HepG2 (cell line): Measurements from ENCODE around the gene SHF. TPM values are rescaled to one million over a fixed set of nuclear protein-coding genes. Genes with fewer than 3 reads are reported as not detected.

Experiments used
- ATF2 ChIP-seq: sonication (generic); formaldehyde crosslinking; IDR thresholded peaks from 2 replicates; pipeline ENCODE4 v1.4.0; 2020; ENCODE audit warnings: missing genetic modification reagents
- ATF3 ChIP-seq: sonication (generic); formaldehyde crosslinking; IDR thresholded peaks from 2 replicates; pipeline ENCODE4 v1.4.0; 2020; ENCODE audit warnings: missing genetic modification reagents
- EED ChIP-seq: sonication (generic); formaldehyde crosslinking; IDR thresholded peaks from 2 replicates; pipeline ENCODE4 v1.5.0; 2020; ENCODE audit warnings: mild to moderate bottlenecking, missing genetic modification reagents
- HMG20A ChIP-seq: IDR thresholded peaks from 2 replicates; pipeline ENCODE4 v1.6.1; 2016; ENCODE audit warnings: borderline replicate concordance
- HMGXB3 ChIP-seq: sonication (generic); formaldehyde crosslinking; IDR thresholded peaks from 2 replicates; pipeline ENCODE4 v1.4.0; 2020; ENCODE audit warnings: missing genetic modification reagents, borderline replicate concordance
- MYC ChIP-seq: sonication (generic); formaldehyde crosslinking; IDR thresholded peaks from 2 replicates; pipeline ENCODE4 v1.9.0; 2021; ENCODE audit warnings: missing genetic modification reagents, borderline replicate concordance
- NFYC ChIP-seq: IDR thresholded peaks from 2 replicates; pipeline ENCODE4 v1.6.1; 2016; ENCODE audit warnings: missing genetic modification reagents, missing compliant biosample characterization
- NR2F2 ChIP-seq: IDR thresholded peaks from 2 replicates; pipeline ENCODE4 v1.6.1; 2012; ENCODE audit warnings: low read depth, inconsistent platforms, borderline replicate concordance
- POLR2AphosphoS5 ChIP-seq: IDR thresholded peaks from 2 replicates; pipeline ENCODE4 v1.6.1; 2012; ENCODE audit warnings: low read depth, low read length
- PRMT3 ChIP-seq: sonication (generic); formaldehyde crosslinking; IDR thresholded peaks from 2 replicates; pipeline ENCODE4 v1.8.1; 2022; ENCODE audit warnings: low read depth, mild to moderate bottlenecking, moderate library complexity, missing genetic modification reagents, borderline replicate concordance
- ZFAT ChIP-seq: sonication (generic); formaldehyde crosslinking; conservative IDR thresholded peaks from 2 replicates; pipeline ENCODE4 v1.8.1; 2023; ENCODE audit warnings: missing genetic modification reagents, inconsistent platforms
- ZNF24 ChIP-seq: fragments of 450-650 bp; IDR thresholded peaks from 2 replicates; pipeline ENCODE4 v1.6.1; 2017; ENCODE audit warnings: antibody characterized with exemption, mild to moderate bottlenecking
- ZNF280B ChIP-seq: sonication (generic); formaldehyde crosslinking; IDR thresholded peaks from 2 replicates; pipeline ENCODE4 v1.5.0; 2020; ENCODE audit warnings: missing genetic modification reagents, mild to moderate bottlenecking, borderline replicate concordance
- ZNF512 ChIP-seq: sonication (generic); formaldehyde crosslinking; IDR thresholded peaks from 2 replicates; pipeline ENCODE4 v1.4.0; 2020; ENCODE audit warnings: mild to moderate bottlenecking, missing genetic modification reagents
- ZNF543 ChIP-seq: sonication (generic); formaldehyde crosslinking; IDR thresholded peaks from 2 replicates; pipeline ENCODE4 v1.4.0; 2020; ENCODE audit warnings: mild to moderate bottlenecking, missing genetic modification reagents
- ZNF564 ChIP-seq: sonication (generic); formaldehyde crosslinking; IDR thresholded peaks from 2 replicates; pipeline ENCODE4 v1.8.1; 2023; ENCODE audit warnings: mild to moderate bottlenecking, missing genetic modification reagents
- ZNF569 ChIP-seq: sonication (generic); formaldehyde crosslinking; IDR thresholded peaks from 2 replicates; pipeline ENCODE4 v1.5.0; 2020; ENCODE audit warnings: mild to moderate bottlenecking, missing genetic modification reagents, moderate library complexity, borderline replicate concordance
- ZNF576 ChIP-seq: sonication (generic); formaldehyde crosslinking; IDR thresholded peaks from 2 replicates; pipeline ENCODE4 v1.4.0; 2020; ENCODE audit warnings: mild to moderate bottlenecking, missing genetic modification reagents
- ZNF850 ChIP-seq: sonication (generic); formaldehyde crosslinking; conservative IDR thresholded peaks from 2 replicates; pipeline ENCODE4 v1.9.0; 2021; ENCODE audit warnings: mild to moderate bottlenecking, missing genetic modification reagents
- polyA plus RNA-seq, 8 experiments: library from polyadenylated mRNA; depleted of rRNA in 3 of 8; stranded (reverse) in 7 of 8; unstranded in 1 of 8; fragments of >200 nt; fragmentation: Illumina TruSeq in 4 of 8; extraction: Trizol in 4 of 8; gene quantifications; 2 replicates each; pipeline versions ENCODE4 v1.2.1 to v1.2.3, GENCODE V29; 2011 to 2016; ENCODE audit warnings: low read depth in 4 of 8, missing spikeins in 1 of 8, mixed read lengths in 1 of 8; ENCODE audit not compliant: insufficient read depth in 1 of 8
- total RNA-seq, 5 experiments: library from RNA; depleted of rRNA; stranded (reverse); fragments of >200 nt; fragmentation: Illumina TruSeq; extraction: Trizol; gene quantifications; 2 replicates each; pipeline ENCODE4 v1.2.3, GENCODE V29; 2016; ENCODE audit warnings: low read depth in 1 of 5

Gene SHF
- total and polyA plus RNA-seq, 2 of the 13 experiments (the other 11 are each of a cell fraction or from before 2014, with no cell fraction given) = 20.9 to 25.5 TPM

- TF ChIP-seq ZNF512 (CRISPR knock-in tag) (no peak), ZNF543 (CRISPR knock-in tag) (no peak), ATF2 (CRISPR knock-in tag) (peak; percentile 51; the same call in 1 of the 2 replicates), HMGXB3 (0 out of 2 replicates have a peak, but pooled peaks have one; percentile 19), ZNF24 (peak; percentile 97), ZNF850 (CRISPR knock-in tag) (no peak), ZNF576 (CRISPR knock-in tag) (no peak), ATF3 (CRISPR knock-in tag) (0 out of 2 replicates have a peak, but pooled peaks have one; percentile 43), ZNF564 (CRISPR knock-in tag) (no peak), EED (CRISPR knock-in tag) (peak; percentile 57; the same call in 1 of the 2 replicates), ZNF569 (CRISPR knock-in tag) (no peak), ZFAT (no peak), ZNF280B (CRISPR knock-in tag) (no peak), PRMT3 (CRISPR knock-in tag) (0 out of 2 replicates have a peak, but pooled peaks have one; percentile 41), MYC (no peak; the same call in 1 of the 2 replicates), HMG20A (CRISPR knock-in tag) (peak; percentile 20; the same call in 1 of the 2 replicates), NR2F2 (no peak), NFYC (CRISPR knock-in tag) (peak; percentile 17; the same call in 1 of the 2 replicates), POLR2AphosphoS5 (no peak)
These were observed 13.2 kb upstream of the SHF start (continued) for GRCh38 chr15:45200799-45201556.
